GM12865 (cell line): ENCODE measurements around the gene HNF4A.

Experiments
- DNase-seq: peaks from one replicate; pipeline ENCODE4 v3.0.0; 2010; ENCODE audit warnings: low read depth
- H3K4me3 ChIP-seq: 2 replicates; pipeline ENCODE4 v1.5.1; 2011; ENCODE audit warnings: mild to moderate bottlenecking, low read depth, low read length, control low read depth
- CTCF ChIP-seq: IDR thresholded peaks from 2 replicates; pipeline ENCODE4 v1.5.1; 2011; ENCODE audit warnings: low read length, control low read depth, low read depth, inconsistent platforms; ENCODE audit not compliant: insufficient read depth; ENCODE audit errors: missing control alignments

HNF4A gene

GRCh38 chr20:44437497-44437896, 82.0 kb downstream of the HNF4A start:
- no peak overlapping the region for H3K4me3 ChIP-seq
- TF ChIP-seq CTCF, result no peak
- no peak for DNase-seq

GRCh38 chr20:44438782-44439181, 83.3 kb downstream of the HNF4A start:
- TF ChIP-seq CTCF, result no peak
- no peak overlapping the region for H3K4me3 ChIP-seq
- no peak for DNase-seq

- no peak for TF ChIP-seq CTCF
- DNase-seq, result no peak
- H3K4me3 ChIP-seq, result no peak overlapping the region
Observed at GRCh38 chr20:44439318-44439717, 83.8 kb downstream of the HNF4A start.

GRCh38 chr20:44442298-44443070, 87.0 kb downstream of the HNF4A start:
- no peak for DNase-seq
- H3K4me3 ChIP-seq, result no peak overlapping the region
- TF ChIP-seq CTCF, result no peak

GRCh38 chr20:44445742-44446710, 90.5 kb downstream of the HNF4A start:
- TF ChIP-seq CTCF, result no peak
- DNase-seq, result no peak
- no peak overlapping the region for H3K4me3 ChIP-seq

GRCh38 chr20:44447827-44448419, 92.4 kb downstream of the HNF4A start:
- peak; percentile 6 for DNase-seq
- no peak for TF ChIP-seq CTCF

More at GRCh38 chr20:44447827-44448419, 92.4 kb downstream of the HNF4A start:
- H3K4me3 ChIP-seq, result no peak overlapping the region
